Dedifferentiated amniotic fluid mesenchymal stem cell (primary cell): ENCODE data around the gene NECAB3.

ENCODE experiments used
- DNase-seq: peaks from one replicate; pipeline ENCODE4 v3.0.0-alpha.2; 2016; ENCODE audit errors: extremely low spot score

Gene NECAB3

GRCh38 chr20:33664085-33664761, 10.0 kb downstream of the NECAB3 start:
- DNase-seq, result no peak

GRCh38 chr20:33663161-33664084, 10.8 kb downstream of the NECAB3 start:
- peak; percentile 72 for DNase-seq

GRCh38 chr20:33662172-33662571, 12.1 kb downstream of the NECAB3 start, which contains the start of gene C20orf144:
Gene C20orf144, plus strand, starts transcription at chr20:33662327. Its CDS starts 19 bp downstream, at chr20:33662346.
- no peak for DNase-seq

- no peak for DNase-seq
These were observed 13.6 kb downstream of the NECAB3 start for GRCh38 chr20:33660685-33661058.

GRCh38 chr20:33660035-33660684, 14.1 kb downstream of the NECAB3 start:
- no peak for DNase-seq

- no peak for DNase-seq
These were observed 14.7 kb downstream of the NECAB3 start for GRCh38 chr20:33659341-33660034.

DNA sequence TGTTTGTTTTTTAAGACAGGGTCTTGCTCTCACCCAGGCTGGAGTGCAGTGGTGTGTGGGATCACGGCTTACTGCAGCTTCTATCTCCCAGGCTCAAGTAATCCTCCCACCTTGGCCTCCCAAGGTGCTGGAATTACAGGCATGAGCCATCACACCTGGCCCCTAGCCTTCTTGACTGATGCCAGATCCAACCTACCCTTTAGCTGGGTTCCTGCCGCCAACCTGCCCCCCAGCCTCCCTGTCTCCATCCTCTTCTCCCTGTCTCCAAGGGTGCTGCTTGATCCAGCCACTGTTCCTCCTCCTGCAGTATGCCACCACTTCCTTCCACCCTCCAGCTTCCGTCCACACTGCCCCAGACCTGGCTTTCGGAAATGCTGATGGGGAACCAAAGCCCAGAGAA, 15.3 kb downstream of the NECAB3 start:
- DNase-seq, result no peak

- DNase-seq, result no peak
These were observed 15.7 kb downstream of the NECAB3 start for GRCh38 chr20:33658510-33658909.

- no peak for DNase-seq
These were observed 16.5 kb downstream of the NECAB3 start for GRCh38 chr20:33657704-33658095.

GRCh38 chr20:33656783-33657703, 17.2 kb downstream of the NECAB3 start:
- DNase-seq, result no peak

GRCh38 chr20:33656010-33656782, 18.0 kb downstream of the NECAB3 start:
- DNase-seq, result no peak

- DNase-seq, result no peak
These were observed 19.1 kb downstream of the NECAB3 start for GRCh38 chr20:33655164-33655563.

GRCh38 chr20:33654680-33655161, 19.5 kb downstream of the NECAB3 start:
- DNase-seq, result no peak

GRCh38 chr20:33653900-33654596, 20.2 kb downstream of the NECAB3 start:
- DNase-seq, result no peak

DNA sequence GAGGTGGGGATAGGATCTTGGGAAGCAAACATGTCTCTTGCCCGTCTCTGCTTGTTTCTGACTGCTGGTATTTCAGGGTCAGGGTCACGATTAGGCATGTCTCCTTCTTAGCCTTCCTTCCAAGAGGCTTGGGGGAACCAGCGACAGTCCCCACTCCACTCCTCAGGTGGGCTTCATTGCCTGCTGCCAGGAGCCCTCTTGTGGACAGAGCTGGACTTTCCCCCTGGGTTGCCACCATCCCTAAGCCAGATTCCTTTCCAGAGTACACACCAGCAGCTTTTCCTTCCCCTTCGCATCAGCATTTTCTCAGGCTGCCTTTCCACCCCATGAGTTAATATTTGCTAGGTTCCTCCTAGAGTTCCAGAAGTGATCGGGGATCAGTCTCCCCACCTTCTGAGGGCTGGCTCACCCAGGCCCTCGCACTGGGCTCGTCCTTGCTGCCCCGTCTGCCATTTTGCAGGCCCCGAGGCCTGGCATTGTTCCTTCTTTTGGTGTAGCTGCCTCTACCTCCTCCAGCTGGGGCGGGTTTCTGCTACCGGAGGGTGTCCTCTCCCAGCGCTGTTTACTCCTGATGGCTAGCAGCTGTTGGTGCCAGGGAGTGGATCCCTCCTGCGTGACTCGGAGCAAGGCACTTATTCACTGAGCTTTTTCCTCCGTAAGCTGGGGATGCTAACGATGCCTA, 20.9 kb downstream of the NECAB3 start:
- peak; percentile 31 for DNase-seq

- DNase-seq, result no peak
These were observed 22.6 kb downstream of the NECAB3 start for GRCh38 chr20:33651562-33652048.

DNA sequence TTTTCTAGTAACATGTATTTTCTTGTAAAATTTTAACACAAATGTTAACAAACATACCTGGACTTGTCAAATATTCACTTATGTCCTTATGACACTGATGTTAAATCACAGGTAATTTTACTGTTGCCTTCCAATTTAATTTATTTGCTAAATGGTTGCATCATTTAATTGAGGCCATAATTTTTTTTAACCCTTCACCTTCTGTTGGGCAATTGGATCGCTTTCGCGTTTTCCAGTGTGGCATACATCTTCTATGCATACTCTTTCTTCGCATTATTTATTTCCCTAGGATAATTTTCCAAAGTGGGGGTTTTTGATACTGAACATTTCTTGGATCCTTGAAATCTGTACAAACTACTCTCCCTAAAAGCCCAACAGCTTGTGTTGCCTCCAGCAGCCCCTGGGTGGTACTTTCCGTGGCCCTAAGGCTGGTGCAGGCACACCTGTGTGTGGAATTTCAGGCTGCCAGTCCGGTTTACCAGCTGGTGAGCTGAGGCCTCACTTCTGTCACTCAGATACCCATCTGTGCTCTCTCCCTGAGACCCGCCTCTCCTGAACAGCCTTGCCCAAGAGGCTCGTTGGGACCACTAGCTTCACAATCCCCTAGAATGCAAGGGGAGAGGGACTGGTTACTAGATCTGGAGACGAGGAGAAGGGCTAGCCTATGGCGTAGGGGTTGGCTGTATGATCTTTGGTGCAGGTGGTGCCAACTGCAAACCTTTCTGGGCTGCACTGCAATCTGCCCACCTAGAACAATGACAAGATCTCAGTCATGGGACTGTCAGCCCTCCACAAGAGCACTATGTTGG, 23.3 kb downstream of the NECAB3 start:
- no peak for DNase-seq
